HepG2 (cell line): ENCODE measurements around the gene CTNNBIP1. TPM values are rescaled to one million over a fixed set of nuclear protein-coding genes. Genes with fewer than 3 reads are reported as not detected.

ENCODE experiments used
- MAFK ChIP-seq, 2 experiments: IDR thresholded peaks in 1 of 2; conservative IDR thresholded peaks in 1 of 2; 2 replicates each; pipeline ENCODE4 v1.6.1; 2011; ENCODE audit warnings: improper control_type of control experiment in 2 of 2, low read length in 2 of 2
- MAZ ChIP-seq, 2 experiments: sonication (generic) in 1 of 2; formaldehyde crosslinking in 1 of 2; IDR thresholded peaks; 2 replicates each; pipeline versions ENCODE4 v1.5.0 to v1.6.1; 2012 to 2020; ENCODE audit warnings: low read depth in 2 of 2, mild to moderate bottlenecking in 2 of 2, borderline replicate concordance in 1 of 2, improper control_type of control experiment in 1 of 2, low read length in 1 of 2, missing genetic modification reagents in 1 of 2, moderate library complexity in 1 of 2
- POLR2AphosphoS5 ChIP-seq: IDR thresholded peaks from 2 replicates; pipeline ENCODE4 v1.6.1; 2012; ENCODE audit warnings: low read depth, low read length
- PRMT3 ChIP-seq: sonication (generic); formaldehyde crosslinking; IDR thresholded peaks from 2 replicates; pipeline ENCODE4 v1.8.1; 2022; ENCODE audit warnings: low read depth, mild to moderate bottlenecking, moderate library complexity, missing genetic modification reagents, borderline replicate concordance
- SP1 ChIP-seq, 2 experiments: fragments of 450-650 bp in 1 of 2; sonication (generic) in 1 of 2; formaldehyde crosslinking in 1 of 2; IDR thresholded peaks; 2 replicates each; pipeline versions ENCODE4 v1.4.0 to v1.6.1; 2016 to 2020; ENCODE audit warnings: missing genetic modification reagents in 1 of 2
- XRCC5 ChIP-seq: fragments of 200-400 bp; formaldehyde crosslinking; optimal IDR thresholded peaks from 2 replicates; pipeline ENCODE3; 2017; ENCODE audit warnings: mild to moderate bottlenecking, low read length
- ZNF143 ChIP-seq: sonication (generic); formaldehyde crosslinking; IDR thresholded peaks from 2 replicates; pipeline ENCODE4 v1.4.0; 2020; ENCODE audit warnings: missing genetic modification reagents
- ZNF546 ChIP-seq: sonication (generic); formaldehyde crosslinking; conservative IDR thresholded peaks from 2 replicates; pipeline ENCODE4 v1.8.1; 2023; ENCODE audit warnings: mild to moderate bottlenecking, missing genetic modification reagents
- polyA plus RNA-seq, 8 experiments: library from polyadenylated mRNA; depleted of rRNA in 3 of 8; stranded (reverse) in 7 of 8; unstranded in 1 of 8; fragments of >200 nt; fragmentation: Illumina TruSeq in 4 of 8; extraction: Trizol in 4 of 8; gene quantifications; 2 replicates each; pipeline versions ENCODE4 v1.2.1 to v1.2.3, GENCODE V29; 2011 to 2016; ENCODE audit warnings: low read depth in 4 of 8, missing spikeins in 1 of 8, mixed read lengths in 1 of 8; ENCODE audit not compliant: insufficient read depth in 1 of 8
- total RNA-seq, 5 experiments: library from RNA; depleted of rRNA; stranded (reverse); fragments of >200 nt; fragmentation: Illumina TruSeq; extraction: Trizol; gene quantifications; 2 replicates each; pipeline ENCODE4 v1.2.3, GENCODE V29; 2016; ENCODE audit warnings: low read depth in 1 of 5
- TF ChIP-seq, protein P1 (sequence below): sonication (generic); formaldehyde crosslinking; IDR thresholded peaks from 2 replicates; pipeline ENCODE4 v1.4.0; 2020; ENCODE audit warnings: missing genetic modification reagents, borderline replicate concordance
- TF ChIP-seq, protein P2 (sequence below), 2 experiments: fragments of 450-650 bp in 1 of 2; sonication (generic) in 1 of 2; formaldehyde crosslinking in 1 of 2; IDR thresholded peaks; 2 replicates each; pipeline versions ENCODE4 v1.6.1 to v1.8.0; 2016 to 2022; ENCODE audit warnings: antibody characterized with exemption in 1 of 2, mild to moderate bottlenecking in 1 of 2, missing genetic modification reagents in 1 of 2
- TF ChIP-seq, protein P3 (sequence below): sonication (generic); formaldehyde crosslinking; IDR thresholded peaks from 2 replicates; pipeline ENCODE4 v1.5.0; 2020; ENCODE audit warnings: mild to moderate bottlenecking, missing genetic modification reagents, moderate library complexity

The CTNNBIP1 gene
- total and polyA plus RNA-seq, 2 of the 13 experiments (the other 11 are each of a cell fraction or from before 2014, with no cell fraction given) = 71.7 to 83.0 TPM

DNA sequence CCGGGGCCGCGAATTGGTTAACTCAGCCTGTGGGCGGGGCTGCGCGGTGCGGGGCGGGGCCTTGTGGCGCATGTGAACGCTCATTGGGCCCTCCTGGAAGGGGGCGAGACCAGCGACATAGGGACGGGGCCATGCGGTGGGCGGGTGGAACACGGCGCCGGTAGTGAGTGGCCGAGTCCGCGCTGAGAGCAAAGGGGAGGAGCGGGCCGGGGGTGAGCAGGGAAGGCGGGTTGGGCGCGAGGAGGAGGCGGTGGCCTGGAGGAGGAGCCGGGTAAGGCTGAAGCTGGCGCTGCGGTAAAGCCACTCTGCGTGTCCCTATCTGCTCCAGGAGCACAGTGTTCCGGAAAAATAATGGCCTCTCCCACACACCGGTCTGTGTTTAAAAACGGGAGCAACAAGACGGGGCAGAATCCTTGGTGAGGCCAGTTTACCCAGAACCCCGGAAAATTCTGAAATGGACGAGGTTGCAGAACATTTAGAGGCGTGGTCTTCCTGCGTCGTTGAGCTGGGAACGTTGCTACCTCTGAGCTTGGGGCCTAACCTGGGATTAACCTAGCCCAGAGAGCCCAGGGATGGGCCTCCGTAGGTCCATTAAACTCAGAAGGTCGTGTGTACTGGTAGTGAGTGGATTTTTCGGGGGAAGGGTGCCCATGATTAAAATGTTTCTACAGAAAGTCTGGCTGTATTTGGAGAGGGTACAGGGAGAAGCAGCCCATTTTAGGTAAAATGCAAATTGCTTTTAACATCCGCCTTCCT, 532 bp upstream of the CTNNBIP1 start (continued):
- peak; percentile 47 for TF ChIP-seq XRCC5
- peak; percentile 78 for TF ChIP-seq POLR2AphosphoS5
- TF ChIP-seq ZNF143 (CRISPR knock-in tag) = peak; percentile 35; the same call in 1 of the 2 replicates
- no peak for TF ChIP-seq SP1 (IDR thresholded peaks at IDR 0.05)
- TF ChIP-seq SP1 (CRISPR knock-in tag; IDR thresholded peaks at IDR 0.05) = peak; percentile 92
- TF ChIP-seq, protein P1, sequence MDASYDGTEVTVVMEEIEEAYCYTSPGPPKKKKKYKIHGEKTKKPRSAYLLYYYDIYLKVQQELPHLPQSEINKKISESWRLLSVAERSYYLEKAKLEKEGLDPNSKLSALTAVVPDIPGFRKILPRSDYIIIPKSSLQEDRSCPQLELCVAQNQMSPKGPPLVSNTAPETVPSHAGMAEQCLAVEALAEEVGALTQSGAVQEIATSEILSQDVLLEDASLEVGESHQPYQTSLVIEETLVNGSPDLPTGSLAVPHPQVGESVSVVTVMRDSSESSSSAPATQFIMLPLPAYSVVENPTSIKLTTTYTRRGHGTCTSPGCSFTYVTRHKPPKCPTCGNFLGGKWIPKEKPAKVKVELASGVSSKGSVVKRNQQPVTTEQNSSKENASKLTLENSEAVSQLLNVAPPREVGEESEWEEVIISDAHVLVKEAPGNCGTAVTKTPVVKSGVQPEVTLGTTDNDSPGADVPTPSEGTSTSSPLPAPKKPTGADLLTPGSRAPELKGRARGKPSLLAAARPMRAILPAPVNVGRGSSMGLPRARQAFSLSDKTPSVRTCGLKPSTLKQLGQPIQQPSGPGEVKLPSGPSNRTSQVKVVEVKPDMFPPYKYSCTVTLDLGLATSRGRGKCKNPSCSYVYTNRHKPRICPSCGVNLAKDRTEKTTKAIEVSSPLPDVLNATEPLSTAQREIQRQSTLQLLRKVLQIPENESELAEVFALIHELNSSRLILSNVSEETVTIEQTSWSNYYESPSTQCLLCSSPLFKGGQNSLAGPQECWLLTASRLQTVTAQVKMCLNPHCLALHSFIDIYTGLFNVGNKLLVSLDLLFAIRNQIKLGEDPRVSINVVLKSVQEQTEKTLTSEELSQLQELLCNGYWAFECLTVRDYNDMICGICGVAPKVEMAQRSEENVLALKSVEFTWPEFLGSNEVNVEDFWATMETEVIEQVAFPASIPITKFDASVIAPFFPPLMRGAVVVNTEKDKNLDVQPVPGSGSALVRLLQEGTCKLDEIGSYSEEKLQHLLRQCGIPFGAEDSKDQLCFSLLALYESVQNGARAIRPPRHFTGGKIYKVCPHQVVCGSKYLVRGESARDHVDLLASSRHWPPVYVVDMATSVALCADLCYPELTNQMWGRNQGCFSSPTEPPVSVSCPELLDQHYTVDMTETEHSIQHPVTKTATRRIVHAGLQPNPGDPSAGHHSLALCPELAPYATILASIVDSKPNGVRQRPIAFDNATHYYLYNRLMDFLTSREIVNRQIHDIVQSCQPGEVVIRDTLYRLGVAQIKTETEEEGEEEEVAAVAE (CRISPR knock-in tag) = no peak; the same call in 1 of the 2 replicates
- TF ChIP-seq, protein P2, sequence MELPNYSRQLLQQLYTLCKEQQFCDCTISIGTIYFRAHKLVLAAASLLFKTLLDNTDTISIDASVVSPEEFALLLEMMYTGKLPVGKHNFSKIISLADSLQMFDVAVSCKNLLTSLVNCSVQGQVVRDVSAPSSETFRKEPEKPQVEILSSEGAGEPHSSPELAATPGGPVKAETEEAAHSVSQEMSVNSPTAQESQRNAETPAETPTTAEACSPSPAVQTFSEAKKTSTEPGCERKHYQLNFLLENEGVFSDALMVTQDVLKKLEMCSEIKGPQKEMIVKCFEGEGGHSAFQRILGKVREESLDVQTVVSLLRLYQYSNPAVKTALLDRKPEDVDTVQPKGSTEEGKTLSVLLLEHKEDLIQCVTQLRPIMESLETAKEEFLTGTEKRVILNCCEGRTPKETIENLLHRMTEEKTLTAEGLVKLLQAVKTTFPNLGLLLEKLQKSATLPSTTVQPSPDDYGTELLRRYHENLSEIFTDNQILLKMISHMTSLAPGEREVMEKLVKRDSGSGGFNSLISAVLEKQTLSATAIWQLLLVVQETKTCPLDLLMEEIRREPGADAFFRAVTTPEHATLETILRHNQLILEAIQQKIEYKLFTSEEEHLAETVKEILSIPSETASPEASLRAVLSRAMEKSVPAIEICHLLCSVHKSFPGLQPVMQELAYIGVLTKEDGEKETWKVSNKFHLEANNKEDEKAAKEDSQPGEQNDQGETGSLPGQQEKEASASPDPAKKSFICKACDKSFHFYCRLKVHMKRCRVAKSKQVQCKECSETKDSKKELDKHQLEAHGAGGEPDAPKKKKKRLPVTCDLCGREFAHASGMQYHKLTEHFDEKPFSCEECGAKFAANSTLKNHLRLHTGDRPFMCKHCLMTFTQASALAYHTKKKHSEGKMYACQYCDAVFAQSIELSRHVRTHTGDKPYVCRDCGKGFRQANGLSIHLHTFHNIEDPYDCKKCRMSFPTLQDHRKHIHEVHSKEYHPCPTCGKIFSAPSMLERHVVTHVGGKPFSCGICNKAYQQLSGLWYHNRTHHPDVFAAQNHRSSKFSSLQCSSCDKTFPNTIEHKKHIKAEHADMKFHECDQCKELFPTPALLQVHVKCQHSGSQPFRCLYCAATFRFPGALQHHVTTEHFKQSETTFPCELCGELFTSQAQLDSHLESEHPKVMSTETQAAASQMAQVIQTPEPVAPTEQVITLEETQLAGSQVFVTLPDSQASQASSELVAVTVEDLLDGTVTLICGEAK (IDR thresholded peaks at IDR 0.05) = no peak
- TF ChIP-seq, protein P2 (CRISPR knock-in tag; IDR thresholded peaks at IDR 0.05) = 0 out of 2 replicates have a peak, but pooled peaks have one; percentile 19
- no peak for TF ChIP-seq ZNF546 (CRISPR knock-in tag)
- TF ChIP-seq, protein P3, sequence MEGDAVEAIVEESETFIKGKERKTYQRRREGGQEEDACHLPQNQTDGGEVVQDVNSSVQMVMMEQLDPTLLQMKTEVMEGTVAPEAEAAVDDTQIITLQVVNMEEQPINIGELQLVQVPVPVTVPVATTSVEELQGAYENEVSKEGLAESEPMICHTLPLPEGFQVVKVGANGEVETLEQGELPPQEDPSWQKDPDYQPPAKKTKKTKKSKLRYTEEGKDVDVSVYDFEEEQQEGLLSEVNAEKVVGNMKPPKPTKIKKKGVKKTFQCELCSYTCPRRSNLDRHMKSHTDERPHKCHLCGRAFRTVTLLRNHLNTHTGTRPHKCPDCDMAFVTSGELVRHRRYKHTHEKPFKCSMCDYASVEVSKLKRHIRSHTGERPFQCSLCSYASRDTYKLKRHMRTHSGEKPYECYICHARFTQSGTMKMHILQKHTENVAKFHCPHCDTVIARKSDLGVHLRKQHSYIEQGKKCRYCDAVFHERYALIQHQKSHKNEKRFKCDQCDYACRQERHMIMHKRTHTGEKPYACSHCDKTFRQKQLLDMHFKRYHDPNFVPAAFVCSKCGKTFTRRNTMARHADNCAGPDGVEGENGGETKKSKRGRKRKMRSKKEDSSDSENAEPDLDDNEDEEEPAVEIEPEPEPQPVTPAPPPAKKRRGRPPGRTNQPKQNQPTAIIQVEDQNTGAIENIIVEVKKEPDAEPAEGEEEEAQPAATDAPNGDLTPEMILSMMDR (CRISPR knock-in tag) = 0 out of 2 replicates have a peak, but pooled peaks have one; percentile 13
- peak; percentile 80 for TF ChIP-seq MAZ (IDR thresholded peaks at IDR 0.05; ENCODE audit: borderline replicate concordance, low read depth, low read length)
- peak; percentile 44; the same call in 1 of the 2 replicates for TF ChIP-seq MAZ (CRISPR knock-in tag; IDR thresholded peaks at IDR 0.05; ENCODE audit: low read depth)
- TF ChIP-seq PRMT3 = no peak
- TF ChIP-seq MAFK (conservative IDR thresholded peaks at IDR 0.05 in 1 of 2, IDR thresholded peaks at IDR 0.05 in 1 of 2; ENCODE audit: low read length in 2 of 2) = no peak
